GM10248 (cell line): ENCODE data around the gene SLC25A4.

Experiments used
- CTCF ChIA-PET: fragments of 300-600 bp; sonication (Branson Sonifier 250); formaldehyde crosslinking; extraction: SDS; loops from one replicate; lab custom pipeline; 2021; ENCODE audit warnings: antibody characterized with exemption; lab: Yijun Ruan, JAX
- POLR2A ChIA-PET: fragments of 350-650 bp; sonication (Branson Sonifier 250); formaldehyde crosslinking; extraction: SDS; loops from one replicate; lab custom pipeline; 2020; ENCODE audit warnings: antibody characterized with exemption; lab: Yijun Ruan, JAX
- DNase-seq: peaks from one replicate; pipeline ENCODE4 v3.0.0; 2012; ENCODE audit errors: extremely low spot score
- CTCF ChIP-seq: IDR thresholded peaks from 2 replicates; pipeline ENCODE4 v1.5.1; 2012; ENCODE audit warnings: mild to moderate bottlenecking, low read depth; ENCODE audit errors: extremely low read depth, missing control alignments, control extremely low read depth

SLC25A4 gene

GRCh38 chr4:185182239-185182638 is 39.2 kb downstream of the SLC25A4 start:
- no peak for DNase-seq
- CTCF ChIA-PET, result interaction anchor here (0.6 to 8.4 kb wide), 12 partner anchors 11 to 414 kb away, joined by 3 to 131 read pairs (median 6); no protein-coding TSS in a partner anchor
- TF ChIP-seq CTCF, result no peak
- POLR2A ChIA-PET, result interaction anchor here (1.1 kb wide), 1 partner anchor 39 kb away, joined by 7 read pairs; the partner anchor contains the start of gene SLC25A4

- CTCF ChIA-PET, result interaction anchor here (0.7 to 8.4 kb wide), 39 partner anchors 10 to 415 kb away, joined by 3 to 131 read pairs (median 4); partner anchors contain the start of genes CFAP97, SLC25A4 and SNX25
- DNase-seq, result peak; percentile 61
- peak; percentile 67 for TF ChIP-seq CTCF
- POLR2A ChIA-PET, result interaction anchor here (0.9 to 1.0 kb wide), 2 partner anchors 15 to 41 kb away, joined by 3 to 4 read pairs; partner anchors contain the start of gene SLC25A4
Measured at GRCh38 chr4:185183622-185184281, 40.7 kb downstream of the SLC25A4 start.

- POLR2A ChIA-PET, result no interaction called here
- CTCF ChIA-PET, result interaction anchor here (0.8 to 8.4 kb wide), 7 partner anchors 12 to 437 kb away, joined by 3 to 131 read pairs (median 5); partner anchors contain the start of gene SLC25A4
- no peak for TF ChIP-seq CTCF
- no peak for DNase-seq
Measured at GRCh38 chr4:185186769-185187168, 43.7 kb downstream of the SLC25A4 start.

GRCh38 chr4:185189606-185190305 is 46.7 kb downstream of the SLC25A4 start:
- no peak for DNase-seq
- CTCF ChIA-PET, result no interaction called here
- POLR2A ChIA-PET, result no interaction called here
- no peak for TF ChIP-seq CTCF

DNA sequence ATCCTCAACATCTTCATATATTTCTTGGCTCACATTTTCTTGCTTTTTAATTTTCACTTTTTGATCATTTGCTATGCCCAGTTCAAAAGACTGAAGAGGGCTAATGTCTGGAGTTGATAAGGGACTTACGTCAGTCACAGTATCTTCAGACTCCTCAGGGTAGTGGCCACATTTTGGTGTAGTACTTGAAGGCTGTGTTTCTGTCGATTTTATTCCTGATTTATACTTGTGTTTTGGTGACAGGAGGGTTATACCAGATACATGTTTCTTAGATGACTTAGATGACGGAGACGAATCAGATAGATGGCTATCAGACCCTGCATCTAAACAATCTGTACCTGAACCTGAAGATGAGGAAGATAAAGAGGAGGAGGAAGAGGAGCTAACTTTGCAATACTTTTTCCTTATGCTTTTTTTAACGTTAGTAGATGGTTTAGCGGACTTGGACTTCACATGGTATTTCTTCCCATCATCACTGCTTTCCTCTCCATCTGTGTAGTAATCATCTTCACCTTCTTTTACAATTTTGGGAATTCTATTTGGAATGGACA is 47.3 kb downstream of the SLC25A4 start:
- no peak for TF ChIP-seq CTCF
- POLR2A ChIA-PET, result no interaction called here
- DNase-seq, result no peak
- CTCF ChIA-PET, result no interaction called here

GRCh38 chr4:185192059-185192458 is 49.0 kb downstream of the SLC25A4 start:
- CTCF ChIA-PET, result interaction anchor here (3.9 kb wide), 1 partner anchor 8 kb away, joined by 21 read pairs; no protein-coding TSS in a partner anchor
- DNase-seq, result peak; percentile 48
- POLR2A ChIA-PET, result no interaction called here
- TF ChIP-seq CTCF, result no peak
